Measurements from ENCODE around the gene AS3MT.

GRCh38 chr10:102916173-102916572 is 46.9 kb downstream of the AS3MT start:
- no peak for TF ChIP-seq CTCF (conservative IDR thresholded peaks at IDR 0.05)
- no peak for TF ChIP-seq ZFX (IDR thresholded peaks at IDR 0.05)

Data from C4-2B (cell line).